HG03469 (cell line): ENCODE data around the gene ITGB4.

Source experiments
- ATAC-seq: cut with Tn5 transposase; IDR thresholded peaks from one replicate; pipeline ENCODE4 v1.9.1; 2021; ENCODE audit warnings: mild to moderate bottlenecking, moderate library complexity, moderate number of reproducible peaks; ENCODE audit not compliant: unreplicated experiment

Gene ITGB4

DNA sequence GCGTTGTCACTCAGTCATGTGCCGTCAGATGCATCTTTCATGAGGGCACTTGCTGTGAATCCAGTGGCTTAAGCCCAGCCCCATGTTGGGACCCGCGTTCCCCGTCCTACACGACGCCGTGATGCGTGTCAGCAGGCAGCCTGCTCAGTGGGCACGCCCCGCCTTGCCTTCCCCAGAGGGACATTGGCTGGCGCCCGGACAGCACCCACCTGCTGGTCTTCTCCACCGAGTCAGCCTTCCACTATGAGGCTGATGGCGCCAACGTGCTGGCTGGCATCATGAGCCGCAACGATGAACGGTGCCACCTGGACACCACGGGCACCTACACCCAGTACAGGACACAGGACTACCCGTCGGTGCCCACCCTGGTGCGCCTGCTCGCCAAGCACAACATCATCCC is 8.8 kb downstream of the ITGB4 start:
- ATAC-seq, result no peak

DNA sequence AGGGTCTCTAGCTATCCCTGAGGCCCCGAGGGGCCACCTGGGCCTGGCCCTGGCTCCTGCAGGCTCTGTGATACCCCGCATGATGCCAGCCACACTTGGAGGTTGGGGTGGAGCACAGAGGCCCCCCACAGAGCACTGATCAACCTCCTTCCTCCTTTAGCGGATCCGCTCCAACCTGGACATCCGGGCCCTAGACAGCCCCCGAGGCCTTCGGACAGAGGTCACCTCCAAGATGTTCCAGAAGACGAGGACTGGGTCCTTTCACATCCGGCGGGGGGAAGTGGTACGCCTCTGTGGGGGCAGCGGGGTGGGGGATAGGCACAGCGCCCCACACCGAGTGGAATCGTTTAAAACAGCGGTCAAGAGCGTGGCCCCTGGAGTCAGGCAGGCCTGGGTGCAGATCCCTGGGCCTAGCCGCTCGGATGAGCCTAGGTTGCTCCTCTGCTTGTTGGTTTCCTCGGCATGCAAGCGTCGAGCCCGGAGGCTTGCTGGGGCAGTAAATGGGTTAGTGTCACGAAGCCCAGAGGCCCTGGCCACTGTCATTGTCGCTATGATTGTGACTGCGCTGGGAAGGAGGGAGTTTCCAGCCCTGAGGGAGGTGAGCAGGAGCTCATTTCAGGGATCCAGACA is 9.9 kb downstream of the ITGB4 start:
- no peak for ATAC-seq

DNA sequence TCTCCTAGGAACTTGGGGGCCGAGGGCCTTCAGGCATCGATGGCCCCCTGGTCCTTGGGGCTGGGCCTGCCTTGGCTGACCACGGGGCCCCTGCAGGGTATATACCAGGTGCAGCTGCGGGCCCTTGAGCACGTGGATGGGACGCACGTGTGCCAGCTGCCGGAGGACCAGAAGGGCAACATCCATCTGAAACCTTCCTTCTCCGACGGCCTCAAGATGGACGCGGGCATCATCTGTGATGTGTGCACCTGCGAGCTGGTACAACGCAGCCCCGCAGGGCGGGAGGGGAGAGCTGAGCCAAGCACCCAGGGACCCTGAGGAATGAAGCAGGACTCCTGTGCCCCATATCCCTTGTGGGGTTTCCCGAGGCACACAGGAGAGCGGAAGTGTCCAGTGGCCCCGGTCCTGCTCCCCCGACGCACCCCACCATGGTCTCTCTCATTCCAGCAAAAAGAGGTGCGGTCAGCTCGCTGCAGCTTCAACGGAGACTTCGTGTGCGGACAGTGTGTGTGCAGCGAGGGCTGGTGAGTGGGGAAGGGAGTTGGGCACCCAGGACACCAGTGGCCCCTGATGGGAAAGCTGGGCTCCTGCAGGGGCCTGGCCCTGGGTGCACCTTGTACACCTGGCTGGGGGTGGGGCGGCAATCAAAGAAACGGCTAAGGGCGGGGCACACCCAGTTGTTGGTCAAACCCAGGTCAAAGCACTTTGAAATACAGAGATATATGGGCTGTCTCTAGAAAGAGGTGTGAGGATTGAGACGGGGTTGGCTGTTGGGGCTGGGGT is 10.6 kb downstream of the ITGB4 start:
- ATAC-seq, result no peak

DNA sequence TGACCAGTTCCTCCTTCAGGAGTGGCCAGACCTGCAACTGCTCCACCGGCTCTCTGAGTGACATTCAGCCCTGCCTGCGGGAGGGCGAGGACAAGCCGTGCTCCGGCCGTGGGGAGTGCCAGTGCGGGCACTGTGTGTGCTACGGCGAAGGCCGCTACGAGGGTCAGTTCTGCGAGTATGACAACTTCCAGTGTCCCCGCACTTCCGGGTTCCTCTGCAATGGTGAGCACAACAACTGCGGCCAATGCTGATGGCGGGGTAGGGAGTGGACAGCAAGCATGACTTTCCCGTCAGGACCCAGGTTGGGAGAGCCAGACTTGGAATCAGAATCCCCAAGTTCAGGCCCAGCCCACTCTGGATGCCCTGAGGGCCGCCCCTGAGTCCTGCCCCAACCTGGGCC is 12.2 kb downstream of the ITGB4 start:
- no peak for ATAC-seq

DNA sequence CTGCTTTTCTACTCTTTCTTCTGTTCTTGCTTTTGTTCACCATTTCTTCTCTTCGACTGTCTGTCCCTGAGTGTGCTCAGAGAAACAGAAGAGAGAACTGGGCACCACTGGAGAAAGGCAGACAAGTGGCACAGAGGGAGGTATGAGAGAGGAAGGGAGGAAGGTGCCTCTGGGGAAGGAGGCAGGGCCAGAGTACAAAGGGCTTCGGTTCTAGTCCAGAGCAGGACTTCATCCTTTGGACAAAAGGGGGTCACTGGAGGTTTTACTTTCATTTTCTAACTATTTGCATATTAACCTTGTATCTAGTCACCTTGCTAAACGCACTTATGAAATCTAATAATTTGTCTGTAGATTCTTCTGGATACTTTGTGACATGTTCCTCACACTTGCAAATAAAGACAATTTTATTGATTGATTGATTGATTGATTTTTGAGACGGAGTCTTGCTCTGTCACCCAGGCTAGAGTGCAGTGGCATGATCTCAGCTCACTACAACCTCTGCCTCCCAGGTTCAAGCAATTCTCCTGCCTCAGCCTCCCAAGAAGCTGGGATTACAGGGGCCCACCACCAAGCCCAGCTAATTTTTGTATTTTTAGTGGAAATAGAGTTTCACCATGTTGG is 13.5 kb downstream of the ITGB4 start:
- no peak for ATAC-seq

DNA sequence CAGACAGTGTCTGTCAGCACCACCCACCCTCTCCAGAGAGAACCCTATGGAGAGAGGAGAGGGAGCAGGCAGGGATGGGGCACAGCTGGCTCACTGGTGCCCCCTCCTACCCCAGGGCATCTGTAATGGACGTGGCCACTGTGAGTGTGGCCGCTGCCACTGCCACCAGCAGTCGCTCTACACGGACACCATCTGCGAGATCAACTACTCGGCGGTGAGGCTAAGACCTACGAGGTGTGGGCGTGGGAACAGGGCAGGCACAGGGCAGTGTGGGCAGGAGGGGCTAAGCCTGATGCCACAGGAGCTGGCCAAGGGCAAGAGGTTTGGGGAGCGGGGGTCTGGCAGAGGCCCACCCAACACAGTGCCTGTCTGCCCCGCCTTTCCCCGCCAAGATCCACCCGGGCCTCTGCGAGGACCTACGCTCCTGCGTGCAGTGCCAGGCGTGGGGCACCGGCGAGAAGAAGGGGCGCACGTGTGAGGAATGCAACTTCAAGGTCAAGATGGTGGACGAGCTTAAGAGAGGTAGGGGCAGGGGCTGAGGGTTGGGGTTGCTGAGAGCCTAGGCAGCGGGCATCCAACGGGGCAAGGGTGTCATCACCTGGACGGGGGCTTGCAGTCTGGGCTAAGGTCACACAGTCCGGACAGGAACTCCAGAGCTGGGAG is 15.0 kb downstream of the ITGB4 start:
- ATAC-seq, result no peak

DNA sequence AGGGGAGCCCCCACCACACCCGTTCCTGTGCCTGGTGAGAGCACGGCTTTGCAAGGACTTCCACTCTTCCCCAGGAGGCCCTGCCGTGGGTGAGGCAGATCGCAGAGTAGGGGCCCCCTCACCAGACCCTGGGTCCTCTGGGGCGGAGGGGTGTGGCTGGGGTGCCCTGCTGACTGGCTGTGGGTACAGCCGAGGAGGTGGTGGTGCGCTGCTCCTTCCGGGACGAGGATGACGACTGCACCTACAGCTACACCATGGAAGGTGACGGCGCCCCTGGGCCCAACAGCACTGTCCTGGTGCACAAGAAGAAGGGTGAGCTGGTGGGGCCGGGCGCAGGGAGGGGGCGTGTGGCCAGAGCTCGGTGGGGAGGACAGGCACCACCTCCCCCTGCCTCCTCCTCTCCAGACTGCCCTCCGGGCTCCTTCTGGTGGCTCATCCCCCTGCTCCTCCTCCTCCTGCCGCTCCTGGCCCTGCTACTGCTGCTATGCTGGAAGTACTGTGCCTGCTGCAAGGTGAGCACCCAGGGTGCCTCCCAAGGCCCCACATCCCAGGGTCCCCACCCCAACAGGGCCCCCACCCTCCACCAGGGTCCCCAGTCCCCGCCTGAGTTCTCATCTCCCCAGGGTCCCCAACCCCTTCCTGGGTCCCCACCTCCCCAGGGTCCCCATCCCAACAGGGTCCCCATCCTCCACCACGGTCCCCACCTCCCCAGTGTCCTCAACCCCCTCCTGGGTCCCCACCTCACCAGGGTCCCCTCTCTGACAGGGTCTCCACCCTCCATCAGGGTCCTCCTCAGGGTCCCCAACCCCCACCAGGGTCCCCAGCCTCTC is 16.1 kb downstream of the ITGB4 start:
- ATAC-seq, result no peak

DNA sequence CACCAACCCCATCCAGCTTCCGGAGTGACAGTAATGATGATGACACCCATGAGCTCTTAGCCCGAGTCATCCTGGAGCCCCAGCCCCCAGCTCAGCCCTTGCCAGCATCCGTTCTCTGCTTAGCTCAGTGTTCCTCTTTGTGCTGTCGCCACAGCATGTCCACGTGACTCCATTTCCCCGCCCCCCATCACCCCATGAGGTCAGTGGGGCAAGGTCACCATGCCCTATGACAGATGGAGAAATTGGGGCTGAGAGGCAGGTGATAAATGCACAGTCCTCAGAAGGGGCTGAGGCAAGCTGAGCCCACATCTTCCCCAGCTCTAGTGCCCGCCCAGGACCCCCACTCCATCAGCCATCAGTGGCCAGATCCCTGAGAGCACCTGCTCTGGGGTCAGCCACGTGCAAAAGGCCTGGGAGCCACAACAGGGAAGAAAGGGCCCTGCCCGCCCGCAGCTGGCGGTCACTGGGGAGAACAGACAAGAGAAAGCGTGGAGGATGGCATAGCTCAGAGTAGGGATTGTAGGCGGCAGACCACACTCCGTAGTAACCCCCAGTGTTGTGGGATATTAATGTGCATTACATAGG is 17.1 kb downstream of the ITGB4 start:
- no peak for ATAC-seq

DNA sequence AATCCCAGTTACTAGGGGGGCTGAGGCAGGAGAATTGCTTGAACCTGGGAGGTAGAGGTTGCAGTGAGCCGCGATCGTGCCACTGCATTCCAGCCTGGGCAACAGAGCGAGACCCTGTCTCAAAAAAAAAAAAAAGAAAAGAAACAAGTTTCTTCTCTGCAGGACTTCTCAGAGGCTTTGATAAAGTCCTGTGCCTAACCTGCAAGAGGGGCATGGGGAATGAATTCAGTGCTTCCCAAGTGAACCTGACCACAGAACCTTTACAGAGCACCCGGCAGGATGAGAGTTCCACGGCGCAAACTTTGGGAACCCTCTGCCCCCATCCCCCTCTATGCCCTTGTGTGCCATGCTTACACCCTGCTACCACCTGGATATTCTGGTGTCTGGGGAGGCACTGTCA is 17.9 kb downstream of the ITGB4 start:
- ATAC-seq, result no peak

DNA sequence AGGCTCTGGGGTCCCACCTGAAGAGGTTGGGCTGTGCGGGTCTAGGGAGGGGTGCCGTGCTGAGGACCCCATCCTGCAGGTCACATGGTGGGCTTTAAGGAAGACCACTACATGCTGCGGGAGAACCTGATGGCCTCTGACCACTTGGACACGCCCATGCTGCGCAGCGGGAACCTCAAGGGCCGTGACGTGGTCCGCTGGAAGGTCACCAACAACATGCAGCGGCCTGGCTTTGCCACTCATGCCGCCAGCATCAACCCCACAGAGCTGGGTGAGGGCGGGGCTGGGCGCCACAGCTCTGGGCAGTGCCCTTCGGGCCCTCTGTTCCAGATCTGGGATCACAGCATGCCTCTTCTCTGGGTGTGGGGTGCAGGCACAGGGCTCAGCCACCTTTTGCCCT is 18.5 kb downstream of the ITGB4 start:
- no peak for ATAC-seq

DNA sequence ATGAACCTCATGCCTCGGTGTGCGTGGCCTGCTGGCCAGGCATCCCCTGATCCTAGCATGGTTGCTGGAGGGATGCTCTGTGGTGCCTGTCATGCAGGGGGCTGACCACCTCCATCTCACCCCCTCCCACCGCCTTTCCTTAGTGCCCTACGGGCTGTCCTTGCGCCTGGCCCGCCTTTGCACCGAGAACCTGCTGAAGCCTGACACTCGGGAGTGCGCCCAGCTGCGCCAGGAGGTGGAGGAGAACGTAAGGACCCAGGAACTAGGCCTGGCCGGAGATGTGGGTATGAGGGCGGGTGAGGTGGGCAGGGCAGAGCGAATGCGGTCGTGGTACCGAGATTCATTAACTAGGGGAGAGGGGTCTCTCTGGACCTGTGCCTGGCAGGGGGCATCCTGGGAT is 19.0 kb downstream of the ITGB4 start:
- no peak for ATAC-seq

DNA sequence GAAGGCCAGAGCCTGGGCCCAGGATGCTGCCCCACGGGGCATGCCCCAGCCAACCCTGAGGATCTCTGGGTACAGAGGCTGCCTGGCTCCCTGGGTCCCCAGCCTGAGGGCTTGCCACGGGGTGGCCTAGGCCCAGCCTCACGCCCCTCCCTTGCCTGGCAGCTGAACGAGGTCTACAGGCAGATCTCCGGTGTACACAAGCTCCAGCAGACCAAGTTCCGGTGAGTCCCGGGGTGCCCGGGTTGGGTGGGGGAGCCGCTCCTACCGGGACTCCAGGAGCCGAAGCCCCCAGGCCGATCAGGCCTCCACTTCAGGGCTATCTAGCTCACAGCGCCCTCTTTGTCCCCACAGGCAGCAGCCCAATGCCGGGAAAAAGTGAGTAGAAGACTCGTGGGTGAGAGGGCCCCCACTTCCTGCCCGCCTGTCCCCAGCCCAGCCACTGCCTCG is 19.4 kb downstream of the ITGB4 start:
- no peak for ATAC-seq

DNA sequence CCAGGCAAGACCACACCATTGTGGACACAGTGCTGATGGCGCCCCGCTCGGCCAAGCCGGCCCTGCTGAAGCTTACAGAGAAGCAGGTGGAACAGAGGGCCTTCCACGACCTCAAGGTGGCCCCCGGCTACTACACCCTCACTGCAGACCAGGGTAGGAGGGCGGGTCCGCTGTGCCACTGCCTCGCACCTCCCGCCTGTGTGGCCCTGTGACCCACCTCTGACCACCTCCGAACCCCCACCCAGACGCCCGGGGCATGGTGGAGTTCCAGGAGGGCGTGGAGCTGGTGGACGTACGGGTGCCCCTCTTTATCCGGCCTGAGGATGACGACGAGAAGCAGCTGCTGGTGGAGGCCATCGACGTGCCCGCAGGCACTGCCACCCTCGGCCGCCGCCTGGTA is 21.1 kb downstream of the ITGB4 start:
- no peak for ATAC-seq

DNA sequence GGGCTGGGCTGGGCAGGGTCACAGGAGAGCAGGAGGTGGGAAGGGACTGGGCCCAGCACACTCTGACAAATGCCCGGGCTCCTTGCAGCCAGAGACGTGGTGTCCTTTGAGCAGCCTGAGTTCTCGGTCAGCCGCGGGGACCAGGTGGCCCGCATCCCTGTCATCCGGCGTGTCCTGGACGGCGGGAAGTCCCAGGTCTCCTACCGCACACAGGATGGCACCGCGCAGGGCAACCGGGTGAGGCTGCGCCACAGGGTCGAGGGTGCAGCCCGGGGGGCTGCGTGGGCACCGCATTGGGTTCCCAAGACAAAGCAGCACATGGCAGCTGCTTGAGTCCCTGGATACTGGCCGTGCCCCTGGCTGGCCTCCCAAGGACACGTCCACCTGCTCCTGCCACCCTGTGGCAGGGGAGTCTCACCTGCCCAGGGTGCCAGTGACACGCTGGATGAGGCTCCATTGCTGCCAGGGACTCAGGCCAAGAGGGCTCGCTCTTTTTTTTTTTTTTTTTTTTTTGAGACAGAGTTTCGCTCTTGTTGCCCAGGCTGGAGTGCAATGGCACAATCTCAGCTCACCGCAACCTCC is 22.5 kb downstream of the ITGB4 start:
- no peak for ATAC-seq

DNA sequence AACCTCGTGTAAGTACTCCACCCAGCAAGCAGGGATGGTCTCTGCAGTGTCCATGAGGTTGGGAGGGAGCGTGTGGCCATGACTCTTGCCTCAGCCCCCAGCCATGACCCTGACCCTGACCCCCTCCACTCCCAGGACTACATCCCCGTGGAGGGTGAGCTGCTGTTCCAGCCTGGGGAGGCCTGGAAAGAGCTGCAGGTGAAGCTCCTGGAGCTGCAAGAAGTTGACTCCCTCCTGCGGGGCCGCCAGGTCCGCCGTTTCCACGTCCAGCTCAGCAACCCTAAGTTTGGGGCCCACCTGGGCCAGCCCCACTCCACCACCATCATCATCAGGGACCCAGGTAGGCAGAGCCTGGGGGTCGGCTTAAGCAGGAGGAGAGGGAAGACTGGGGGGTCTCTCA is 27.4 kb downstream of the ITGB4 start:
- no peak for ATAC-seq

DNA sequence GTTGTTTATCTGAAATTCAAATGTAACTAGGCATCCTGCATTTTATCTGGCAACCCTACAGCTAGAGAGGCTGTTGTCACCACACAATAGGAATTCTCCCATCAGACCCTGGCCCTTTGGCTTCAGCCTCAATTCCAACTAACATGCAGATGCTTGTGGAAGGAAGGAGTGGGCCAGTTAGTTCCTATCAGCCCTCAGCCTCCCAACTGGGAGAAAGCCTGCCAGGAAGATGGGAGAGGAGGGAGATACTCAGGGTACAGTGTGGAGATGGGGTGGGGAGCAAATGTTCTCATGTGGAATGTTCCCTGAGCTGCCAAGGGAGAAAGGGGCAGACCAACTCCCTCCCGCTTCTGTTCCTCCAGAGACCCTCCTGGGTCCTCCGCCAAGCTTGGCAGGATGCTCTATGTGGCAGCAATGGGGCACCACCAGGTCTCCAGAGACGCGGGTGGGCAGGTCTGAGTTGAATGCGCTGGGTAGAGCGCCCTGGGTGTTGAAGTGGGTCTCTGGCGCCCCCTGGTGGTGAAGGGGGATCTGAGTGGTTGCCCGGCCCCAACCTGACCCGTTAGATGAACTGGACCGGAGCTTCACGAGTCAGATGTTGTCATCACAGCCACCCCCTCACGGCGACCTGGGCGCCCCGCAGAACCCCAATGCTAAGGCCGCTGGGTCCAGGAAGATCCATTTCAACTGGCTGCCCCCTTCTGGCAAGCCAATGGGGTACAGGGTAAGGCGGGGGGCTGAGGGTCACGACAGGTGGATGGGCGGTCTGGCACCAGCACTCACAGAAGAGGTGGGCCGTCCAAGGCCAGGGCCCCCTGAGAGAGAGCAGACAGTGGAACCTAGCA is 28.5 kb downstream of the ITGB4 start:
- no peak for ATAC-seq

DNA sequence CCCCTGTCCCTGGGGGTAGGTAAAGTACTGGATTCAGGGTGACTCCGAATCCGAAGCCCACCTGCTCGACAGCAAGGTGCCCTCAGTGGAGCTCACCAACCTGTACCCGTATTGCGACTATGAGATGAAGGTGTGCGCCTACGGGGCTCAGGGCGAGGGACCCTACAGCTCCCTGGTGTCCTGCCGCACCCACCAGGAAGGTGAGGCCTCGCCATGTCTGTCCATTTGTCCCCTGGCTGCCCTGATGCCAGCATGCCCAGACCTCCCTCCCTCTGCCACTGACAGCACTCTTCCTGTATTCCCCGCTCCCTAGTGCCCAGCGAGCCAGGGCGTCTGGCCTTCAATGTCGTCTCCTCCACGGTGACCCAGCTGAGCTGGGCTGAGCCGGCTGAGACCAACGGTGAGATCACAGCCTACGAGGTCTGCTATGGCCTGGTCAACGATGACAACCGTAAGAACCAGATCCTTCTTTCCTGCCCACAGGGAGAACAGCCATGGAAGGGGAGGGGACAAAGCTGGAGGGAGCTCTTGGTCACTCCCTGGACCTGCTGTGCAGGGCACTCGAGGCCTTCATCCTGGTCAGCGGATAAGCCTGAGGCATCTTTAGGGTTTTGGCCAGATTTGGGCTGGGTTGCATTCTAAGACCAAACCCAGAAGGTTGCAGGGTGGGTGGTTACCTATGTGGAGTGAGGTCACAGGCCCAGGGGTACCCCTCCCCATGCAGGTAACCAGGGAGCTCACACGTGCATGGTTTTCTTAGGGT is 29.6 kb downstream of the ITGB4 start:
- no peak for ATAC-seq

DNA sequence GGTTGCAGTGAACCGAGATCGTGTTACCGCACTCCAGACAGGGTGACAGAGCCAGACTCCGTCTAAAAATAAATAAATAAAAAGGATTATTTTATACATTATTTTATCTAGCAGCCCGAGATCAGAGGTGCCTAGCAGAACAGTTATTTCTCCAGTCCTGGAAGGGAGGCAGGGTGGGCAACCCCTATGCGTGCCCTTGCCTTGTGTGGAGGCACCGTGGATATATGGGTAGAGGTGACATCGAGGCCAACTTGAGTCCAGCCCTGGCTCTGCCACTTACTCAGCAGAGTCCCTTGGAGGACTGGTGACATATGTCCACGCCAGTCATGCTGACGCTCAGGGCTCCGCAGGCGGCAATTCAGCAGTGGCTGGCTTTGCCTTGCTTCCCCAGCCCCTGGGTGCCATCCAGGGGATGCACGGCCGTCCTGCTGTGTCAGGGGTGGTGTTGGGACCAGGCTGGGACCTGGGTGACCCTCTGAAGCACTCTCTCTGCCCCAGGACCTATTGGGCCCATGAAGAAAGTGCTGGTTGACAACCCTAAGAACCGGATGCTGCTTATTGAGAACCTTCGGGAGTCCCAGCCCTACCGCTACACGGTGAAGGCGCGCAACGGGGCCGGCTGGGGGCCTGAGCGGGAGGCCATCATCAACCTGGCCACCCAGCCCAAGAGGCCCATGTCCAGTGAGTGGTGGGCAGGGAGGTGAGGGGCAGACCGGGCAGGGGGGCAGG is 30.6 kb downstream of the ITGB4 start:
- ATAC-seq, result no peak
